MM.1S (cell line): ENCODE measurements around the gene CARD8.

Experiments used
- CTCF ChIP-seq: fragments of 300-600 bp; sonication (generic); IDR thresholded peaks from 2 replicates; pipeline ENCODE4 v1.5.1; 2016; ENCODE audit warnings: antibody characterized with exemption, low read length, mixed read lengths
- EZH2 ChIP-seq: fragments of 300-600 bp; sonication (generic); optimal IDR thresholded peaks from 2 replicates; pipeline ENCODE3; 2017; ENCODE audit warnings: low read depth, mild to moderate bottlenecking, antibody characterized with exemption, low read length, mixed read lengths
- EZH2phosphoT487 ChIP-seq: fragments of 300-600 bp; sonication (generic); IDR thresholded peaks from 2 replicates; pipeline ENCODE4 v1.6.1; 2018; ENCODE audit warnings: antibody characterized with exemption, low read length

GRCh38 chr19:48182434-48182833 is 73.3 kb downstream of the CARD8 start:
- TF ChIP-seq CTCF (no peak), EZH2phosphoT487 (no peak), EZH2 (no peak)
